Posterior cingulate gyrus (tissue), 11 donors: Measurements from ENCODE around the gene RNFT2.

Source experiments
- DNase-seq, 10 donors: peaks; one replicate each; pipeline versions ENCODE4 v3.0.0 to v3.0.0-alpha.2; 2020 to 2021; ENCODE audit warnings: mixed read lengths in 3 of 10
- intact Hi-C: fragments of 100-400 bp; cut with DNase I; formaldehyde crosslinking; loops from one replicate; pipeline ENCODE4 v1.15.1; 2023

The RNFT2 gene

GRCh38 chr12:116861320-116861719 lies 123.2 kb downstream of the RNFT2 start:
- intact Hi-C loops, result loop anchor here (5.0 kb wide), 1 partner anchor 44 kb away; no protein-coding TSS in a partner anchor
- peak; percentile 53 to 96 (median 80) for DNase-seq

DNA sequence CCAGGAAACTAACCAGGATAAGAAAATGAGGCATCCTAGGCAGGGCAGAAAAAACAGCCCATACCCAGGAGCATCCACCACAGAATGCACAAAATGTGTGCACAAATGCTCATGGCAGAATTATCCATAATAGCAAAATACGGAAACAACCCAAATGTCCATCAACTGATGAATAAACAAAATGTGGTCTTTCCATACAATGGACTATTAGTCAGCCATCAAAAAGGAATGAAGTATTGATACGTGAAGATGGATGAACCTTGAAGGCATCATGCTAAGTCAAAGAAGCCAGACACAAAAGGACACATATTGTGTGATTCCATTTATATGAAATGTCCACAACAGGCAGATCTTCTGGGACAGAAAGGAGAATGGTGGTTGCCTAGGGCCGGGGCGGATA lies 124.1 kb downstream of the RNFT2 start:
- intact Hi-C loops, result loop anchor here (5.0 kb wide), 1 partner anchor 45 kb away; no protein-coding TSS in a partner anchor
- no peak for DNase-seq

DNA sequence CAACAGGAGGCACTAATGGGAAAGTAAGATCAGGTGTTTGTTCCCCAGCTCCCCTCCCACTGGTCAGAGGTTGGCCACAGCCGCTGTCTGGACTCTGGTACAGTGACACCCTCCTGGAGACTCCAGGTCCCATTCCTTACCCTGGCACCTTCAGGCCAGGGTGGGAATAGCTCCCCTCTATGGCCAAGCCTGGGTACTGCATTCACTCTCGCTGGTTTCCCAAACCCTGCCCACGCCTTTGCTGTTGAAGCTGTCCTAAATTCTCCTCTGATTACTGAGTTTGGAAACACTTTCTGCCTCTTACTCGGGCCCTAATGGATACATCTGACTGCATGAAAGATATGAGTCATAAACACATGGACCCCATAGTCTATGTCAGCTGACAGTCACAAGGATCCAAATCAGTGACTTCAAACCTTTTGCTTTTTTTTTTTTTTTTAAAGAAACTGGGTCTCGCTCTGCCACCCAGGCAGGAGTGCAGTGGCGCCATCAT lies 125.2 kb downstream of the RNFT2 start:
- intact Hi-C loops, result loop anchor here (5.0 kb wide), 1 partner anchor 46 kb away; no protein-coding TSS in a partner anchor
- peak in 1 of 10 donors; percentile 83 for DNase-seq

DNA sequence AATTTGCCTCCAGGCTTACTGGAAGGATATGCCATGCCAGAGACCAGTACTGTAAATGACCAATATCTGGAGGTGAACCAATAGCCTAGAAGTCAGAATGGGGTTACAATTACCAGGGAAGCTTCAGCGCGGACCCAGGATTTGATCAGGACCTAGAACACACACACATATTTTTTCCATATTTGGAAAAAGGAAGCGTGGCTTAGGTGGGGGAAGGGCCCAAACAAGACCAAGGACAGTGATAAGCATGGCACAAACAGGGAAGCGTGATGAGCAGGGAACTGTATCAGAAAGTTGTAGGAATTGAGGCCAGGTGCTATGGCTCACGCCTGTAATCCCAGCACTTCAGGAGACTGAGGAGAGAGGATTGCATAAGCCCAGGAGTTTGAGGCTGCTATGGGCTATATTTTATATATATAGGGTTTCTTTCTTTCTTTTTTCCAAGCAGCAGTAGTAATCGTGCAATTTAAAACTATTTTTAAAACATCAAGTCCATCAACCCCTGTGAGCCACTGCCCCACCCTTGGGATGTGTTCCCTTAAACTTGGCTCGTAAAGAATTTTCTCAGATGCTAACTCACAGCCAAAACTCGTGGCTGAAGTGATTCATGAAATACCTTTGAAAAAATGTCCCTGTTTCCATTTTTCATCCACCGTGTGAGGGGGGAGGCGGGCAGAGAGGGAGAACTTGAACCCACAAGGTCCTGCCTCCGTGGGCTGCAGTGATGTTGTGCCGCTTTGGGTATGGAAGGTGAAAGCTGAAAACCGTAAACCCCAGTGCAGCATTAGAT lies 126.5 kb downstream of the RNFT2 start:
- intact Hi-C loops, result loop anchor here (5.0 kb wide), 1 partner anchor 47 kb away; no protein-coding TSS in a partner anchor
- peak in 1 of 10 donors; percentile 4 for DNase-seq

DNA sequence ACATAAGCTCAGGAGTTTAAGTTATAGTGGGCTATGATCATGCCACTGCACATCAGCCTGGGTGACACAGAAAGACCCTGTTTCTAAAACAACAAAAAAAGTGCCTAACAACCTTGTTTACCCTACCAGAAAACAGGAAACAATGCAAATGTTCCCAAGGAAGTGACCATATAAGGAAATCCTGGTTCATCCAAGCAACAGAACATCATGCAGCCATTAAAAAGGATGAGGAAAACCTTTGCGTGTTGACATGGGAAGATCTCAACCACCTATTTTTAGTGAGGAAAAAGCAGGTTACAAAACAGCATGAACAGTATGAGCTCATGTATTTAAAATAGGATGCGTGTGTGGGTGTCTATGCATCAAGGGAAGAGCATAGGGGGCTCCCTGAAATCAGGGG lies 129.4 kb downstream of the RNFT2 start:
- no peak for DNase-seq
- intact Hi-C loops, result no loop called here

GRCh38 chr12:116870306-116870705 lies 132.2 kb downstream of the RNFT2 start:
- intact Hi-C loops, result no loop called here
- no peak for DNase-seq

DNA sequence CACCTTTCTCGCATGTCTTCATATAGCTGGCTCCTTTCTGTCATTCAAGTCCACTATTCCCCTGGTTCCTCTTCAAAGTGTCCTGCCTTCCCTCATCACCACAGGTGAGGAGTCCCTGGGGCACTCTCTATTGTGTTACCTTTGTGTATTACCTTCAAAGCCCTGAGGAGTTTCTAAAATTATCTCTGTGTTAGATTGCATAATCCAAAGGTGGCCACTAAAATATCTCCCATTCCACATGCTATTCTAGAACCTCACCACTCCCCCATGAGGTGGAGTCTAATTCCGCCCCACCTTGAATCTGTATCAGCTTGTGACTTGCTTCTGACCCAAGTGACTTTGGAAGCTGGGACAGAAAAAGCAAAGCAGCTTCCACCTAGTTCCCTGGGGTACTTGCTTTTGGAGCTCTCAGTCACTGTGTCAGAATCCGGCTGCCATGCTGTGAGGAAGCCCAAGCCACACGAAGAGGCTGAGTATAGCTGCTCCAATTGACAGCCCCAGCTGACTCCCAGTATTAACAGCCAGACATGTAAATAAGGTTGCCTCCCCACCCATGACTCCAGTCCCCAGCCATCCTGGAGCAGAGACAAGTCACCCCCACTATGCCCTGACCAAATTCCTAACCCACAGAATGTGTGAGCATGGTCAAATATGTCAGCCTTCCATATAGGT lies 136.3 kb downstream of the RNFT2 start:
- peak in 1 of 10 donors; percentile 26 for DNase-seq
- intact Hi-C loops, result no loop called here

DNA sequence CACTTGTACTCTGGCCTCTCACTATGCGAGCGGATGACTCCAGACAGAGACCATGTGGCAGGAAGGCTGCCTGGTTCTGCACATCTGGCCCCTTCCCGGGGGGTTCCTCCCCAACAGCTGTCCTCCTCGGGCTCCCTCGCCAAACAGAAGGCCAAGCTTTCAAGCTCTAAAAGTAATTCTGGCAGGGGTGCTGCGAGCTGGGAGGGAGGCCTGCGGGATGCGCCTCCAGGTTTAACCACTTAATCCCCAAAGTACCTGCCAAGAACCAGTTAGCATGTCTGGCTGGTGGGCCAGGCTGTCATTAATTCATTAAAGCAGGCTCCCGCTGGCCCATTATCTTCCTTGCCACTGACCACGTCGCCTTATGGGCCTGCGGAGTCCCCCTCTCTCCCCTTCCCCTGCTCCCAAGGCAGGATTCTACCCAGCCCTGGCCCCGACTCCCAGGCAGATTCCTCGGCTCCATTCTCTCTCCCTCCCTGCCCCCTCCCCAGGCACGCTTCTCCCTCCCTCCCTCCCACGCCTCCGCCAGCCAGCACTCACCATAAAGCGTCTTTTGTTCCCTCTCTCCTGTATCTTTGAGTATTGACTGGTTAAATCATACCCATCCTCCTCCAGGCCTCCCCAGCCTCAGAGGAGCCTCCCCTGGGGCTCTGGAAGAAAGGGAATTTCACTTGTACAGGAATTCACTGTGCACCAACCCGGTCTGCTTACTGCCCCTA lies 138.2 kb downstream of the RNFT2 start:
- DNase-seq, result peak in 1 of 10 donors; percentile 72

GRCh38 chr12:116878567-116879508 lies 140.7 kb downstream of the RNFT2 start:
- intact Hi-C loops, result no loop called here
- peak in 3 of 10 donors; percentile 71 to 83 (median 78) for DNase-seq

More for the DNA sequence above, 138.2 kb downstream of the RNFT2 start:
- intact Hi-C loops, result no loop called here

- intact Hi-C loops, result no loop called here
- peak in 6 of 10 donors; percentile 18 to 90 (median 64) for DNase-seq
Observed at GRCh38 chr12:116879509-116880212, 141.5 kb downstream of the RNFT2 start.

DNA sequence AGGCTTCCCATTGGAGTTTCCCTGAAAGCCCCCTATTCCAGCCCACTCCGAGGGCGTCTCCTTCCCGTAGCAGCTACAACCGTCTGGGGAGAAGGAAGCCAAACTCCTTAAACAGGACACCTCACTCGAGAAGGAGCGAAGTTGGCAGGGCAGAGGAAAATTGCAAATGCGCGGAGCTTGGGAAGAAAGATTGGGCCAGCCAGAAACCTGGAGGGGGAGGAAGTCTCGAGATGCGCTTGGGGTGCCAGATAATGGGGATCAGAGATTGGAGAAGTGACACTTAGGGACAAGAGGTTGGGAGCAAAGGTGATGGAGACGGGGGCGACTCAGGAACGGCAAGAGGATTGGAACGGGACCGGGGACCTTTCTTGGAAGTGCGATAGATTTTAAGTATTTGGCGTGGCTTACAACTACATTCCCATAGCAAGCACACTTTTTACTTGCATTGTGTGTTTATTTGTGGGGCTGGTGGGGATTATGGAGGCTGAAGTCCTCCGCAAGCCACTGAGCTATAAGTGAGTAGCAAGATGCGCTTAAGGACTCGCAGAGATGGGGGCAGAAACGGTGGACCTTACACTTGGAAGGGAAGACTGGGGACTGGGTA lies 142.2 kb downstream of the RNFT2 start:
- intact Hi-C loops, result no loop called here

DNA sequence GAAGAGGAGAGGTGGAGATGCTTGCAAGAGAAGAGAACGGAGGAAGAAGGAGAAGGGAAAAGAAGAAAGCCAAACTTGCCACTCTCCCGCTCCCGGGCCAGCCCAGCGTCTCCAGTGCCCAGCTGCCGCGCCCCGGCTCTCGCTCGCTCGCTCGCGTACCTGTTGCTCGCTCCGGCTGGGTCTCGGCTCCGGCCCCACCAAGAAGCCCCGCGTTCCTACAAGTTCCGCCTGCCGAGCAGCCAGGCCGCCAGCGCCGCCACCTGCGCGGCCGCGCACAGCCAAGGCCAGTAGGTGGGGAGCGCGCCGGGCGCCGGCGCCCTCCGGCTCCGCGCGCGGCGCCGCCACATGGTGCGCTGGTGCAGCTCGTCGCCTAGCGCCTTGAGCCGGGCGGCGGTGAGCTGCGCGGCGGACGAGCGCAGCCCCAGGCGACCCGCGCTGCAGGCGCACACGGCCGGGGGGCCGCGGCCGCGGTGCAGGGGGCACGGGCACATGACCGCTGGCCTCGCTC lies 142.8 kb downstream of the RNFT2 start:
- intact Hi-C loops, result no loop called here
- peak in 6 of 10 donors; percentile 18 to 89 (median 58) for DNase-seq

More for the DNA sequence above, 142.2 kb downstream of the RNFT2 start:
- no peak for DNase-seq

DNA sequence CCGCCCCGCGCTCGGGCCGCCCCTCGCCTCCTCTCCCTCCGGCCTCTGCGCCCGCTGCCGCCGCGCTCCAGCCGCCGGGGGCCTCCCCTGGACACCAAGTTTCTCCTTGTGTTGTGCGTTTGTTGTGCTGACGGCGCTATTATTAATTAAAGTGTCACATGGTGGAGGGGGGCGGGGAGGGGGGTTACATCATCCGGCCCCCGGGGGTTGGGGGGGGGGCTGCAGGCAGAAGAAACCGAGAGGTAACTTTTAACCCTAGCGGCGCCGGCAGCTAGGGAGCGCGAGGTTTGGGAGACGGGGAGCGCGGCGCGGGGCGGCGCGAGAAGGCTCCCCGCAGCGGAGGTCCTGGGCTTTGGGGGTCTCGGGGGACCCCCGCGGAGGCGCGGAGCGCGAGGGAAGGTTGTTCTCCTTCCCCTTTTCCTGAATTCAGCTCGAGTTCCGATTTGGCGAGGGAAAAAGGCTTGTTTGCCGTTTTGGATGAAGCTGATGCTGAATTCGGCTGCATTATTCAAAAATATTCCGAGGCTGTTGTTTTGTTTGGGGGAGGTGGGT lies 143.3 kb downstream of the RNFT2 start, which contains the start of gene HRK:
TSS of gene HRK (minus strand) at position 117 of the 552 bp plus-strand sequence. CDS start 134 bp downstream, outside the sequence.
- intact Hi-C loops, result no loop called here
- DNase-seq, result peak in 1 of 10 donors; percentile 80

DNA sequence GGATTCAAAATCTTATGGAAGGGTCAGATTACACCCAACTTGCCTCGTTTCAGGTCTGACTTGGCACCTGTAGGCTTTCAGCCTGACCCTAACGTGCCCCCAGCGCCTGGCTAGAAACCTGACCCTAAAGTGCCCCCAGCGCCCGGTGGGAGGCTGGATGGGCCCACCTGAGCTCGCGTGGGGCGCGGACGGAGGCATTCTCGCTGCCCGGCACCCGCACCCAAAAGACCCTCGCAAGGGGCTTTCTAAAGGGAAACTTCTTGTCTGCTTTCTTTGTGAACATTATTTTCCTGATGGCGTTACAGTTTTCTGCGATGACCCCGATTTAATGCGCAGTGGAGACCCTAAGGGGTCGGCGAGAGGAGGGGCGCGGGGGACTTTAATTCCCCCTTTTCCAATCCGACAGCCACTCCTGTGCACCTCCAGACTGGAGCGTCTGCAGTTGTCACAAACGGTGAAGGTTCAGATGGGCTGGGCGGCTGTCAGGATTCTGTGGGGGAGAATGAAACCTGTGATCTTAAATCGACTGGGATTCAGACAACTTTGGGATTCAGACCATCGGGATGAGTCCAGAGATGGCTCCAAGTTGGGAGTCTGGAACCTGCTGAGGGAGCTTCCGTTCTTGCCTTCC lies 143.9 kb downstream of the RNFT2 start:
- DNase-seq, result peak in 1 of 10 donors; percentile 76
- intact Hi-C loops, result loop anchor here (2.0 kb wide), 1 partner anchor 179 kb away; no protein-coding TSS in a partner anchor

DNA sequence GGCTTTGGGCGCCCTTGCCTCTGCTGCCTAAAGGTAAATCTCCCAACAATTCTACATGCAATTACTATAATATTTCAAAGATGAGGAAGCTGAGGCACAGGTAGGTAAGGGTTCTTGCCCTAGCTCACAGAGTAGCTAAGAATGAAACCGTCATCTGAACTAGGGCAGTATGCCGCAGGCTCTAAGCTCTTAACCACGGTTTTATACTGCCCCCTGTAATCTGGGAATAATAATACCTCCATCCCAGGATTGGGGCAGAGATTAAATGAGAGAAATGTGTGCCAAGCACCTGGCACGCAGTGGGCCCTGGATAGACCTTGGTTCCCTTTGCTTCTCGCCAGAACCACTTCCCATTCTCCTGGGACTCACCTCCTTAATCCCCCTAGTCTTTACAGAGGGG lies 144.6 kb downstream of the RNFT2 start:
- peak in 1 of 10 donors; percentile 55 for DNase-seq
- intact Hi-C loops, result loop anchor here (2.0 kb wide), 1 partner anchor 180 kb away; no protein-coding TSS in a partner anchor

GRCh38 chr12:116884871-116885270 lies 146.8 kb downstream of the RNFT2 start:
- intact Hi-C loops, result no loop called here
- DNase-seq, result peak in 1 of 10 donors; percentile 38

- intact Hi-C loops, result no loop called here
- no peak for DNase-seq
Observed at GRCh38 chr12:116885491-116885890, 147.4 kb downstream of the RNFT2 start.
